Stimulated activated CD8-positive, alpha-beta memory T cell treated with anti-CD3 and anti-CD28 coated beads, Interleukin-2, amount 100 ng/mL, for 48 hours (primary cell): ENCODE data around the gene MAPK4.

Experiments
- DNase-seq, 2 donors: peaks; one replicate each; pipeline ENCODE4 v3.0.0-alpha.2; 2020; ENCODE audit warnings: low read depth in 2 of 2

Gene MAPK4

GRCh38 chr18:50719471-50720324 lies 159.8 kb downstream of the MAPK4 start:
- DNase-seq: no peak

GRCh38 chr18:50720325-50720674 lies 160.4 kb downstream of the MAPK4 start:
- DNase-seq: no peak

GRCh38 chr18:50721006-50721405 lies 161.1 kb downstream of the MAPK4 start:
- DNase-seq: no peak

GRCh38 chr18:50721451-50722120 lies 161.7 kb downstream of the MAPK4 start:
- no peak for DNase-seq

GRCh38 chr18:50722311-50722710 lies 162.4 kb downstream of the MAPK4 start:
- DNase-seq: no peak

GRCh38 chr18:50724751-50725151 lies 164.9 kb downstream of the MAPK4 start:
- no peak for DNase-seq

GRCh38 chr18:50726960-50727589 lies 167.2 kb downstream of the MAPK4 start:
- no peak for DNase-seq

GRCh38 chr18:50727721-50728471 lies 168.0 kb downstream of the MAPK4 start:
- no peak for DNase-seq

- no peak for DNase-seq
These were observed 169.5 kb downstream of the MAPK4 start for GRCh38 chr18:50729376-50729775.

- DNase-seq: no peak
These were observed 170.1 kb downstream of the MAPK4 start for GRCh38 chr18:50729986-50730385.

GRCh38 chr18:50734342-50734741 lies 174.5 kb downstream of the MAPK4 start:
- DNase-seq: no peak

- no peak for DNase-seq
These were observed 175.0 kb downstream of the MAPK4 start for GRCh38 chr18:50734886-50735285.

- DNase-seq: no peak
These were observed 177.2 kb downstream of the MAPK4 start for GRCh38 chr18:50737127-50737526.

- no peak for DNase-seq
These were observed 178.3 kb downstream of the MAPK4 start for GRCh38 chr18:50738098-50738757.

- no peak for DNase-seq
These were observed 183.1 kb downstream of the MAPK4 start for GRCh38 chr18:50742952-50743351.

- no peak for DNase-seq
These were observed 184.4 kb downstream of the MAPK4 start for GRCh38 chr18:50744253-50744652.

- no peak for DNase-seq
These were observed 186.1 kb downstream of the MAPK4 start for GRCh38 chr18:50745945-50746344.

GRCh38 chr18:50747849-50748242 lies 188.0 kb downstream of the MAPK4 start:
- no peak for DNase-seq

GRCh38 chr18:50748243-50749229 lies 188.6 kb downstream of the MAPK4 start:
- DNase-seq: no peak

- DNase-seq: no peak
These were observed 189.5 kb downstream of the MAPK4 start for GRCh38 chr18:50749421-50749820.
